ENCODE data around the gene EVL.

EVL gene

GRCh38 chr14:100080206-100080605, 15.0 kb downstream of the EVL start:
- no peak for FAIRE-seq

GRCh38 chr14:100081997-100082625, 16.9 kb downstream of the EVL start:
- DNase-seq (ENCODE audit: insufficient read length, low spot score) (no peak), FAIRE-seq (no peak)

More at GRCh38 chr14:100080206-100080605, 15.0 kb downstream of the EVL start:
- no peak for DNase-seq (ENCODE audit: insufficient read length, low spot score)

- FAIRE-seq: no peak
- no peak for DNase-seq (ENCODE audit: insufficient read length, low spot score)
Observed at GRCh38 chr14:100082723-100083122, 17.5 kb downstream of the EVL start.

GRCh38 chr14:100083706-100084105, 18.5 kb downstream of the EVL start:
- DNase-seq (ENCODE audit: insufficient read length, low spot score) (no peak), FAIRE-seq (no peak)

- no peak for FAIRE-seq
- DNase-seq (ENCODE audit: insufficient read length, low spot score): no peak
Observed at GRCh38 chr14:100084591-100084990, 19.4 kb downstream of the EVL start.

- no peak for FAIRE-seq
- DNase-seq (ENCODE audit: insufficient read length, low spot score): no peak
Observed at GRCh38 chr14:100085462-100085861, 20.2 kb downstream of the EVL start.

GRCh38 chr14:100086361-100086760, 21.1 kb downstream of the EVL start:
- no peak for FAIRE-seq

GRCh38 chr14:100088226-100088625, 23.0 kb downstream of the EVL start:
- DNase-seq (ENCODE audit: insufficient read length, low spot score): no peak
- FAIRE-seq: no peak

More at GRCh38 chr14:100086361-100086760, 21.1 kb downstream of the EVL start:
- DNase-seq (ENCODE audit: insufficient read length, low spot score): no peak

GRCh38 chr14:100091386-100091785, 26.2 kb downstream of the EVL start:
- DNase-seq (ENCODE audit: insufficient read length, low spot score): no peak
- no peak for FAIRE-seq

- DNase-seq (ENCODE audit: insufficient read length, low spot score) (no peak), FAIRE-seq (no peak)
Observed at GRCh38 chr14:100092832-100093231, 27.6 kb downstream of the EVL start.

- DNase-seq (ENCODE audit: insufficient read length, low spot score) (no peak), FAIRE-seq (no peak)
Observed at GRCh38 chr14:100093319-100093718, 28.1 kb downstream of the EVL start.

- no peak for DNase-seq (ENCODE audit: insufficient read length, low spot score)
Observed at GRCh38 chr14:100096656-100097055, 31.4 kb downstream of the EVL start.

GRCh38 chr14:100098171-100098570, 32.9 kb downstream of the EVL start:
- DNase-seq (ENCODE audit: insufficient read length, low spot score) (no peak), FAIRE-seq (no peak)

More at GRCh38 chr14:100096656-100097055, 31.4 kb downstream of the EVL start:
- FAIRE-seq: no peak

- DNase-seq (ENCODE audit: insufficient read length, low spot score) (no peak), FAIRE-seq (no peak)
Observed at GRCh38 chr14:100100032-100100703, 34.9 kb downstream of the EVL start.

GRCh38 chr14:100102156-100102785, 37.0 kb downstream of the EVL start:
- DNase-seq (ENCODE audit: insufficient read length, low spot score) (no peak), FAIRE-seq (no peak)

- FAIRE-seq (peak; percentile 48), DNase-seq (ENCODE audit: insufficient read length, low spot score) (no peak)
Observed at GRCh38 chr14:100103250-100104005, 38.2 kb downstream of the EVL start.

- no peak for FAIRE-seq
Observed at GRCh38 chr14:100104006-100104352, 38.8 kb downstream of the EVL start.

GRCh38 chr14:100104523-100105300, 39.5 kb downstream of the EVL start:
- DNase-seq (ENCODE audit: insufficient read length, low spot score) (peak; percentile 53), FAIRE-seq (no peak)

More at GRCh38 chr14:100104006-100104352, 38.8 kb downstream of the EVL start:
- DNase-seq (ENCODE audit: insufficient read length, low spot score): no peak

- peak; percentile 23 for FAIRE-seq
- no peak for DNase-seq (ENCODE audit: insufficient read length, low spot score)
Observed at GRCh38 chr14:100105357-100106169, 40.3 kb downstream of the EVL start.

Measured in HTR-8/SVneo (cell line).